Lung (tissue), 12 donors: ENCODE measurements around the gene AUH. TPM values are rescaled to one million over a fixed set of nuclear protein-coding genes. Genes with fewer than 3 reads are reported as not detected.

Experiments
- ATAC-seq: fragments of 200-7000 bp; cut with Tn5 transposase; one replicate; pipeline ENCODE4 v1.9.1; 2020; ENCODE audit warnings: moderate number of reproducible peaks; ENCODE audit not compliant: insufficient read depth, low FRiP score
- DNase-seq, 3 donors: peaks; one replicate each; pipeline ENCODE4 v3.0.0-alpha.2; 2013 to 2017
- H3K27ac ChIP-seq, 2 donors: one replicate each; pipeline ENCODE4 v1.5.1; 2013; ENCODE audit warnings: mild to moderate bottlenecking in 2 of 2, moderate library complexity in 2 of 2, control low read depth in 1 of 2, inconsistent platforms in 1 of 2, low read depth in 1 of 2, low read length in 1 of 2
- H3K27me3 ChIP-seq, 3 donors: one replicate each; pipeline ENCODE4 v1.5.1; 2013; ENCODE audit warnings: low read length in 2 of 3; ENCODE audit not compliant: control insufficient read depth in 3 of 3, insufficient read depth in 3 of 3
- H3K36me3 ChIP-seq, 4 donors: one replicate each; pipeline ENCODE4 v1.5.1; 2013; ENCODE audit warnings: low read length in 4 of 4, mild to moderate bottlenecking in 1 of 4, moderate library complexity in 1 of 4; ENCODE audit not compliant: control insufficient read depth in 4 of 4, insufficient read depth in 4 of 4
- H3K4me1 ChIP-seq, 5 donors: one replicate each; pipeline ENCODE4 v1.5.1; 2013; ENCODE audit warnings: low read length in 5 of 5, mild to moderate bottlenecking in 2 of 5, moderate library complexity in 1 of 5; ENCODE audit not compliant: control insufficient read depth in 5 of 5, insufficient read depth in 5 of 5
- H3K4me3 ChIP-seq: one replicate; pipeline ENCODE4 v1.5.1; 2013; ENCODE audit warnings: mild to moderate bottlenecking, control low read depth, moderate library complexity
- H3K9ac ChIP-seq, 2 donors: one replicate each; pipeline ENCODE4 v1.5.1; 2013; ENCODE audit warnings: low read length in 2 of 2, control low read depth in 1 of 2; ENCODE audit not compliant: insufficient read depth in 1 of 2
- H3K9me3 ChIP-seq, 4 donors: one replicate each; pipeline ENCODE4 v1.5.1; 2013; ENCODE audit warnings: low read length in 3 of 4, mild to moderate bottlenecking in 1 of 4, moderate library complexity in 1 of 4; ENCODE audit not compliant: control insufficient read depth in 4 of 4, insufficient read depth in 3 of 4
- WGBS, 2 donors: extraction: QIAGEN DNeasy Blood & Tissue Kit; methylation state at CpG; one replicate each; pipeline ENCODE4 v1.1.7; 2013; 5-methylcytosine and 5-hydroxymethylcytosine counted together
- polyA plus RNA-seq, 2 donors: library from polyadenylated mRNA; stranded (reverse); fragments of 200-250 nt; gene quantifications; one replicate each; pipeline ENCODE4 v1.2.1, GENCODE V29; 2013
- total RNA-seq, 2 donors: library from RNA; depleted of rRNA in 1 of 2; stranded (reverse); fragments of >200 nt in 1 of 2; gene quantifications; one replicate each; pipeline ENCODE4 v1.2.1, GENCODE V29; 2014 to 2021
- TF ChIP-seq, protein P1 (sequence below): IDR thresholded peaks from 2 replicates; pipeline ENCODE4 v1.5.1; 2012; ENCODE audit warnings: mild to moderate bottlenecking; ENCODE audit errors: control extremely low read depth, extremely low read depth
- donor health status: control.
- donor health status: control.
- donor health status: Bipolar disorder and iron deficiency.
- donor health status: healthy.
- donor health status: DM: yes; HTN: yes; CAD: no.

AUH gene
- total and polyA plus RNA-seq, 4 donors, result 10.5 to 76.8 (median 16.2) TPM

DNA sequence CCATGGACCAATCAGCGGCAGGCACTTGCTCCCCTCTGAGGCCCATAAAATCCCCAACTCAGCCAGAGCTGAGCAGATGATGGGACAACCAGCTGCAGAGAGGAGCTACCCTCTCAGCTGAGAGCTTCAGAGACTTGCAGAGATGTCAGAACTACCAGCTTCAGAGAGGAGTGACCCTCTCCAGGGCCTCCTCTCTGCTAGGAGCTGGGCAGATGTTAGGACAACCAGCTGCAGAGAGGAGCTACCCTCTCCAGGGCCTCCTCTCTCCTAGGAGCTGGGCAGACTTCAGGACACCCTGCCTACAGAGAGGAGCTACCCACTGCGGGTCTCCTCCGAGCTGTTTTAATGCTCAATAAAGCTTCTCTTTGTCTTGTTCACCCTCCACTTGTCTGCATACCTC is 3.0 kb upstream of the AUH start:
- ATAC-seq, result no peak
- peaks cover 0 to 5% (median 0%) of the 10 kb centered on the region in 4 donors for H3K36me3 ChIP-seq
- WGBS, 2 donors, result 86 to 98% methylated on average over 3 of the region's 3 CpGs
- H3K27me3 ChIP-seq, result no peaks in the 10 kb centered on the region
- DNase-seq, result no peak
- TF ChIP-seq, protein P1, sequence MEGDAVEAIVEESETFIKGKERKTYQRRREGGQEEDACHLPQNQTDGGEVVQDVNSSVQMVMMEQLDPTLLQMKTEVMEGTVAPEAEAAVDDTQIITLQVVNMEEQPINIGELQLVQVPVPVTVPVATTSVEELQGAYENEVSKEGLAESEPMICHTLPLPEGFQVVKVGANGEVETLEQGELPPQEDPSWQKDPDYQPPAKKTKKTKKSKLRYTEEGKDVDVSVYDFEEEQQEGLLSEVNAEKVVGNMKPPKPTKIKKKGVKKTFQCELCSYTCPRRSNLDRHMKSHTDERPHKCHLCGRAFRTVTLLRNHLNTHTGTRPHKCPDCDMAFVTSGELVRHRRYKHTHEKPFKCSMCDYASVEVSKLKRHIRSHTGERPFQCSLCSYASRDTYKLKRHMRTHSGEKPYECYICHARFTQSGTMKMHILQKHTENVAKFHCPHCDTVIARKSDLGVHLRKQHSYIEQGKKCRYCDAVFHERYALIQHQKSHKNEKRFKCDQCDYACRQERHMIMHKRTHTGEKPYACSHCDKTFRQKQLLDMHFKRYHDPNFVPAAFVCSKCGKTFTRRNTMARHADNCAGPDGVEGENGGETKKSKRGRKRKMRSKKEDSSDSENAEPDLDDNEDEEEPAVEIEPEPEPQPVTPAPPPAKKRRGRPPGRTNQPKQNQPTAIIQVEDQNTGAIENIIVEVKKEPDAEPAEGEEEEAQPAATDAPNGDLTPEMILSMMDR, result no peak
- no peak overlapping the region for H3K4me3 ChIP-seq
- no peak overlapping the region for H3K9ac ChIP-seq
- no peak overlapping the region for H3K27ac ChIP-seq
- H3K9me3 ChIP-seq, result no peaks in the 10 kb centered on the region
- H3K4me1 ChIP-seq, result peaks cover 0 to 16% (median 10%) of the 10 kb centered on the region in 5 donors

DNA sequence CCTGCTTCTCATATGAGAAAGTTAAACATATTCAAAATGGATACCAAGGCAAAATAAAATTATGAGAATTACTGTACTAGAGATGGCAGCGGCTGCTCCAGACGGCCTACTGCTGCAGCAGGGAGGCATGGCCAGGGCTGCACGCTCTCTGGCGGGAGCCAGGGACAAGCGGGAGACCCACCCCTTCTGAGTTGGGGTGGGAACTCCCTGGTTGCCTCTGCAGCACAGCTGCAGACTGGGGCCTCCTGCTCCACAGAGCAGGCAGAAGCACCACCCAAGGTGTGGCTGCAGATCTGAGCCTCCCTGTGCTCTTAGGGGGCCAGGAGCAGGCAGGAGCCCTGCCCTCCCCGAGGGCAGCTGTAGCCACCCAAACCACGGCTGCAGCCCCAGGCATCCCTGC is 2.3 kb upstream of the AUH start:
- Histone ChIP-seq H3K27me3 (no peaks in the 10 kb centered on the region), H3K4me3 (no peak overlapping the region), H3K36me3 (peaks cover 0 to 8% (median 0%) of the 10 kb centered on the region in 4 donors), H3K9me3 (no peaks in the 10 kb centered on the region), H3K27ac (no peak overlapping the region), H3K9ac (no peak overlapping the region), H3K4me1 (peaks cover 0 to 16% (median 16%) of the 10 kb centered on the region in 5 donors)
- no peak for DNase-seq
- TF ChIP-seq, protein P1, result no peak
- ATAC-seq, result no peak
- 94 to 98% methylated on average over 7 of the region's 7 CpGs for WGBS, 2 donors

DNA sequence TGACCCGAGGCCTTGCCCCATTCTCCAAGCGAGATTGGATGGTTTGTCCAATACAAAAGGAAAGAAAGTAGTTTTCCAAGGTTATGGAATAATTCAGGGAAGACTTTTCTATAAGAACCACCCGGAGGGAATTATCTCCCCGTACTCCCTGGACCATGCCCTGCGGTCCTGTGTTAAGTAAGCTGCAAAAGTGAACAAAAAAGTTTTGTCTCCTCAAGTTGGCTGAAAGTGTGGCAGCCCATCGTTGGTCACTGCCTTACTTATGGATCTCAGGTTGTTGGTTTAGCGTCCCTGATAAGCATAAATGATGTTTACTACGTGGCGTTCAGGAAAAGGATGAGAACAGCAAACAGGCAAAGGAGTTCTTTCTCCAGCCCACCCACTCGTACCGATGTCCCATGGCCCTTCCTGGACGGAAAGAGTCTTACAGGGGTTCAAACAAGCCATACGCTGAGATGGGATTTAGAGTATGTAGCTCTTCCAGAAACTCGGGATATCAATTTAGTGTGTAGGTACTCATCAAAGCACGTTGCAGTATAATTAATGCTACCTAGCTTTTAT is 413 bp upstream of the AUH start:
- H3K27ac ChIP-seq, result peak overlapping the region in 1 of 2 donors; percentile 96
- TF ChIP-seq, protein P1, result no peak
- peak overlapping the region in 1 of 2 donors; percentile 40 for H3K9ac ChIP-seq
- DNase-seq, result peak in 1 of 3 donors; percentile 27
- H3K4me1 ChIP-seq, result peaks cover 0 to 20% (median 16%) of the 10 kb centered on the region in 5 donors
- no peaks in the 10 kb centered on the region for H3K9me3 ChIP-seq
- H3K27me3 ChIP-seq, result no peaks in the 10 kb centered on the region
- no peak for ATAC-seq
- H3K4me3 ChIP-seq, result no peak overlapping the region
- H3K36me3 ChIP-seq, result peaks cover 0 to 8% (median 0%) of the 10 kb centered on the region in 4 donors
- WGBS, 2 donors, result 52 to 59% methylated on average over 15 of the region's 15 CpGs
